DMS79 treated with DMSO at 0.1 percent for 48 hours (cell line): ENCODE data around the gene TLE1.
"Not testable (repeated sequence)": the region's sequence is repeated elsewhere in the genome, so short reads cannot be mapped to it uniquely, and the experiment has no call there.

Experiments used
- DNase-seq: peaks from one replicate; lab custom pipeline; 2025; lab: John Stamatoyannopoulos, UW

Gene TLE1

GRCh38 chr9:81689343-81690175 is at the start of gene TLE1:
Gene TLE1 (minus strand): TSS chr9:81689547. CDS start chr9:81688240, 1,307 bp downstream.
- peak; percentile 90 for DNase-seq

GRCh38 chr9:81737871-81738507 is 48.6 kb upstream of the TLE1 start:
- no peak for DNase-seq

- DNase-seq: not testable (repeated sequence)
Observed at GRCh38 chr9:81730498-81730897, 41.2 kb upstream of the TLE1 start.

GRCh38 chr9:81729135-81729534 is 39.8 kb upstream of the TLE1 start:
- no peak for DNase-seq

- no peak for DNase-seq
Observed at GRCh38 chr9:81724242-81724889, 35.0 kb upstream of the TLE1 start.

GRCh38 chr9:81722277-81722676 is 32.9 kb upstream of the TLE1 start:
- DNase-seq: no peak

- DNase-seq: no peak
Observed at GRCh38 chr9:81720450-81721086, 31.2 kb upstream of the TLE1 start.

GRCh38 chr9:81719972-81720371 is 30.6 kb upstream of the TLE1 start:
- no peak for DNase-seq

- no peak for DNase-seq
Observed at GRCh38 chr9:81718244-81718643, 28.9 kb upstream of the TLE1 start.

- no peak for DNase-seq
Observed at GRCh38 chr9:81717747-81718077, 28.4 kb upstream of the TLE1 start.

- DNase-seq: no peak
Observed at GRCh38 chr9:81717061-81717746, 27.9 kb upstream of the TLE1 start.

GRCh38 chr9:81716409-81716808 is 27.1 kb upstream of the TLE1 start:
- DNase-seq: no peak

- DNase-seq: no peak
Observed at GRCh38 chr9:81705578-81705977, 16.2 kb upstream of the TLE1 start.

- DNase-seq: no peak
Observed at GRCh38 chr9:81694541-81694940, 5.2 kb upstream of the TLE1 start.

GRCh38 chr9:81693671-81694378 is 4.5 kb upstream of the TLE1 start:
- DNase-seq: no peak

GRCh38 chr9:81690251-81690851 is 1.0 kb upstream of the TLE1 start:
- DNase-seq: peak; percentile 44

GRCh38 chr9:81689093-81689342 is 329 bp downstream of the TLE1 start:
- DNase-seq: not testable (repeated sequence)

GRCh38 chr9:81688262-81689092 is 870 bp downstream of the TLE1 start:
- DNase-seq: not testable (repeated sequence)

- no peak for DNase-seq
Observed at GRCh38 chr9:81687521-81688261, 1.7 kb downstream of the TLE1 start.
